Measurements from ENCODE around the gene ZNF135.

Gene ZNF135

DNA sequence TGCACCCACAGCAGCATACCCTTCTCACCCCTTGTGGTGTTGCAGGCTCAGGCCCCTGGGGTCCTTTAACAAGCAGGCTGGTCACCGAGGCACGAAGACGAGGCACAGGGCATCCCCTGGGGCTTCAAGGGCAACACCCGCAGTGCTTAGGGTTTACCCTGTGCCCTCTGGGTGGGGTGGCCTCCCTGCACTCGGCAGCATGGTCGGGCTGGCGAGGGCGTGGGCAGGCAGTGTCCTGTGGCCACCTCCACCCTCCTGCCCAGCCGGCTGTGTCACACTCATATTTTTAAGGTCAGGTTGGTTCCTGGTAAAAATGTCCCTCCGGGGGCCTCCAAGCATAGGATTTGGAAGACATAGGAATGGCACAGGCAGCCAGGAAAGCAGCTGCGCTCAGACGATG, 11.4 kb upstream of the ZNF135 start:
- no peak for DNase-seq

GRCh38 chr19:58052256-58052655, 6.8 kb upstream of the ZNF135 start:
- no peak for DNase-seq

GRCh38 chr19:58053480-58054156, 5.5 kb upstream of the ZNF135 start:
- no peak for DNase-seq

DNA sequence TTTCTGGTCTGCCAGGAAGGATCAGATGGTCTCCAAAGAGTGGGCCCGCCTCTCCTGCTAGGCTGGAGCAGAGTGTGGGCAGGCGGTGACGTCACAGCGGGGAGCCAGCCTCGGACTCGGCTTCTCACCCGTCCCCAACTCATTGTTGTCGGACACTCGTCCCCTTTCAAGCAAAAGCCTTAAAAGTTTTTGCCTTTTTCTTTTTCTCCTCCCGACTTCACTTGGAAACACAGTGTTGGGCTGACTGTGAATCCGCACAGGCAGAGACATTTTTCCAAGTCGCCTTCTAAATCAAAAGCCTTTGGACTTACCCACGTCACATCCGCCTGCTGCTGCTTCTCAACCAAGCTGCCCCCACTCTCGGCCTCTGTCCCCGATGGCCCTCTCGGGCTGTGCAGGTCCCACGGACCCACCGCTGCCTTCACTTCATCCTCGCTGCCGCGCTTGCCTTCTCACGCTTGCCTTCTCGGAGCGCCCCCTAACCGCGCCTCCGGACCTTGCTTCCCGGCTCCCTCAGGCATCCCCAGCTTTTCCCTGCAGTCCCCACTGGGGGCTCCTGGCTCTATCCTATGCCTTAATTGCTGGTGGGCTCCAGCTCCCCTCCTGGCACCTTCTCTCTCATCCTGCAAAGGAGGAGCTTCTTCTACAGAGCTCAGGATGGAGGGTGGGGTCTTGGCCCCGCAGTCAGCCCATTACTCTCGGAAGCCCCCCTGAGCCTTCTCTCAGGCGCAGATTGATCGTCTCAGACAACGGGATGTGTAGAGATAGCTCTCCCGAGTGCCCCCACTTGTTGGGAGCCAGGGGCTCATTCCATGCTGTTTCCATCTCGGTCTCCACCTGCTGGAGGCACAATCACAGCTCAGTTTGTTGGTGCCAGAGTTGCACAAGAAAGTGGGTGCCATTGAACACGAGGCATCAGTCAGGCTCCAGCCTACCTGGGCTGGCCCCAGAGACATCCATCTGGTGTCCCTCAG, 3.9 kb upstream of the ZNF135 start:
- DNase-seq = no peak

DNA sequence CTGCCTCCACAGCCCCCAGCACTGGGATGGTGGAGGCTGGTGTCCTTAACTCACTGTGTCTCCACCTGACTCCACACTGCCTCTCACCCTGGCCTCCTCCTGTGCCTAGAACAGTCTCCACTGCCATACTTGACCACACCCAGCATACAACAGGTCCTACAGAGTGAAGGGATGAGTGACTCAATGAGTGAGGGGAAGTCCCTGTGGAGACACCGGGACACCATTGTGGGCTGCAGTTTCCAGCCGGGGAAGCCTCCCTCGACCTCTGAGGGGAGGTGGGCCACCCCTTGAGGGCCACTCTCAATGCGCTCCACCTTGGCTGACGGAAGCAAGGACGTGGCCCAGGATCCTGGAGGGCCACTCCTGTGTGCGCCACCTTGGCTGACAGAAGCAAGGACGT, 2.8 kb upstream of the ZNF135 start:
- DNase-seq = no peak

DNA sequence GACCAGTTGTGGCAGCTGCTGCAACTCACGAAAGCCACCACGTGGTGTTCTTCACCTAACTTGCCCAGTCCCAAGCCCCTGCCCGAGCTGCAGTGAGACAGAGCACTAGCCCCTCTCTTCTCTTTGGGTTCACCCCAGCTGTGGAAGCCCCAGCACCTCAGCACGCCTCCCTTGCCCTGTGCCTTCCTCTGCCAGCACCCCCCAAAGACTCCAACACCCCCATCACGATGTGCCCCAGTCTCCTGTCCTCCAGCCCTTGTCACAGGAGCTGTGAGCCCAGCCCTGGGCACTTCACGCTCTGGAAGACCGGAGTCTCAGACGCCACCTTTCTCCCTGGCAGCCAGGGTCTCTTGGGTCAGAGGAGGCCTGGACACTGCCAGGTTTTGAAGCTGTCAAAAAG, 2.2 kb upstream of the ZNF135 start:
- no peak for DNase-seq

DNA sequence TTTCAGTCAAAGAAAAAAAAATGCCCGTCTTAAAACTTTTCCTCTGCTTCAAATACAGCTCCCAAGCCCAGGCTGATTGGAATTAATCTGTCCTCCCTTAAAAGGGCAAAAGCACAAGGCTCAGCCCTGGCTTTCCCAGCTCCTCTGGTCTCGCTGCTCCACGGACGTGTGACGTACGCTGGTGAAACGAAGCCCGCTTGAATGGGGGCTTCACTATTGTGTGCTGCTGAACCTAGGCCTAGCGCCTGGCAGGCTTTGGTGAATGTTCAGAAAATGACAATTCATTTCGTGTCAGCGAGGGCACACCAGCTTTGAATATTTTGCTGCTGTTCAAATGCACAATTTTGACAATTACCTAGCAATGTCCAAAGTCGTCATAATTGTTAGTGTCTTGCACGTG, 615 bp upstream of the ZNF135 start:
- no peak for DNase-seq

DNA sequence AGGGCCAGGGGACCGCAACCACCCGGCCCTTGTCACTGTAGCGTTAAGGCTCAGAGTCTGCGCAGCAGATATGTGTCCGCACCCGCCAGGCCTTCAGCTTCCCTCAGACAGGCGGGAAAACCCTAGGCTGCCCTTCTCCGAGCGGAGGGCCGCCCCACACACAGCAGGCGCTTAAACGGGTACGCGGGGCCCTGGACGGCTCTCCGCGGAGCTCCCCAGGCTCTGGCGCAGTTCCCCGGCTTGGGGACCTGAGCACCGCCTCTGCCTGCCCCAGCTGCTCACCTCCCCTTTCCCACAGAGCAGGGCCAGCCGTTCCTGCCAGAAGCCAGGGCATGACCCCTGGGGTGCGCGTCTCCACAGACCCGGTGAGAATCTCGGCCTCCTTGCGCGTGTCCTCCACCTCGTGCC, 593 bp downstream of the ZNF135 start:
- DNase-seq = no peak

- no peak for DNase-seq
Measured at GRCh38 chr19:58060231-58060630, 1.1 kb downstream of the ZNF135 start.

DNA sequence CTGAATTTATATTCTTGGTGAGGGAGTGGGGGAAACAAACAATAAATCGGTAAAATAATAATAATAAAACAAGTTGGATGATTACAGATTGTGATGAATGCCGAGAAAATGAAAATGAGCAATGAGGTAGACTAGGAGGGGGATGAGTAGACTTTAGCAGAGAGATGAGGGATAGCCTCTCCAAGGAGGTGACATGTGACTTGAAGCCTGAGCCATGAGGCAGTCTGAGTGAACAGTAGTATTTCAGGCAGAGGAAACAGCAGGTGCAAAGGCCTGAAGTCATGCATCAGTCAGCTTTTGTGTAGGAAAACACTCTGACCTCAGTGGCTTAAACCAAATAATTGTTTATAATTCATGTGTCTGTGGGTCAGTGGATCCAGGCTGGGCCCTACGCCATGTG, 4.6 kb downstream of the ZNF135 start:
- no peak for DNase-seq

DNA sequence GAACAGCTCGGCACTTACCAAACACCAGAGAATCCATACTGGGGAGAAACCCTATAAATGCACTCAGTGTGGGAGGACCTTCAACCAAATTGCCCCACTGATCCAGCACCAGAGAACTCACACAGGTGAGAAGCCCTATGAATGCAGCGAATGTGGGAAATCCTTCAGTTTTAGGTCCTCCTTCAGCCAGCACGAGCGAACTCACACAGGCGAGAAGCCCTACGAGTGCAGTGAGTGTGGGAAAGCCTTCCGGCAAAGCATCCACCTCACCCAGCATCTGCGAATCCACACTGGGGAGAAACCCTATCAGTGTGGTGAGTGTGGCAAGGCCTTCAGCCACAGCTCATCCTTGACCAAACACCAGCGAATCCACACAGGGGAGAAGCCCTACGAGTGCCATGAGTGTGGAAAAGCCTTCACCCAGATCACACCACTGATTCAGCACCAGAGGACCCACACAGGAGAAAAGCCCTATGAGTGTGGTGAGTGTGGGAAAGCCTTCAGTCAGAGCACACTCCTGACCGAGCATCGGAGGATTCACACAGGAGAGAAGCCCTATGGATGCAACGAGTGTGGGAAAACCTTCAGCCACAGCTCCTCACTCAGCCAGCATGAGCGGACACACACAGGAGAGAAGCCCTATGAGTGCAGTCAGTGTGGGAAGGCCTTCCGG, 8.3 kb downstream of the ZNF135 start:
- DNase-seq = no peak

GRCh38 chr19:58079792-58080191, 20.7 kb downstream of the ZNF135 start:
- no peak for DNase-seq

DNA sequence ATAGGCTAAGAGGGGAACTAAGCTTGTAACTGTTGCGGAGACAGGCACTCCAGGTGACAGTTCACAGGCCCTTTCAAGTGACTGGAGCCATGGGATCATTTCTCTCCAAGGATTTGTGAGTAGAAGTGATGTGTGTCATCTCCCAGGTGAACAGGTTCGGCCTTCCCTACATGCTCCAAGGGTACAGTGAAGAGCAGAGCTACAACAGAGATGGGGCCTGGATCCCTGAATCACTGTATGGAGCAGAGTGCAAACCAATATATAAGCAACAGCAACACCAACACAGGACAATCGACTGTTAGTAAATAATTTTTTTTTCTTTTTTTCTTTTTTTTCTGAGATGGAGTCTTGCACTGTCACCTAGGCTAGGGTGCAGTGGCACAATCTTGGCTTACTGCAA, 23.9 kb downstream of the ZNF135 start:
- no peak for DNase-seq

GRCh38 chr19:58084596-58085347, 25.7 kb downstream of the ZNF135 start:
- DNase-seq = no peak

GRCh38 chr19:58085348-58085875, 26.3 kb downstream of the ZNF135 start:
- DNase-seq = no peak

DNA sequence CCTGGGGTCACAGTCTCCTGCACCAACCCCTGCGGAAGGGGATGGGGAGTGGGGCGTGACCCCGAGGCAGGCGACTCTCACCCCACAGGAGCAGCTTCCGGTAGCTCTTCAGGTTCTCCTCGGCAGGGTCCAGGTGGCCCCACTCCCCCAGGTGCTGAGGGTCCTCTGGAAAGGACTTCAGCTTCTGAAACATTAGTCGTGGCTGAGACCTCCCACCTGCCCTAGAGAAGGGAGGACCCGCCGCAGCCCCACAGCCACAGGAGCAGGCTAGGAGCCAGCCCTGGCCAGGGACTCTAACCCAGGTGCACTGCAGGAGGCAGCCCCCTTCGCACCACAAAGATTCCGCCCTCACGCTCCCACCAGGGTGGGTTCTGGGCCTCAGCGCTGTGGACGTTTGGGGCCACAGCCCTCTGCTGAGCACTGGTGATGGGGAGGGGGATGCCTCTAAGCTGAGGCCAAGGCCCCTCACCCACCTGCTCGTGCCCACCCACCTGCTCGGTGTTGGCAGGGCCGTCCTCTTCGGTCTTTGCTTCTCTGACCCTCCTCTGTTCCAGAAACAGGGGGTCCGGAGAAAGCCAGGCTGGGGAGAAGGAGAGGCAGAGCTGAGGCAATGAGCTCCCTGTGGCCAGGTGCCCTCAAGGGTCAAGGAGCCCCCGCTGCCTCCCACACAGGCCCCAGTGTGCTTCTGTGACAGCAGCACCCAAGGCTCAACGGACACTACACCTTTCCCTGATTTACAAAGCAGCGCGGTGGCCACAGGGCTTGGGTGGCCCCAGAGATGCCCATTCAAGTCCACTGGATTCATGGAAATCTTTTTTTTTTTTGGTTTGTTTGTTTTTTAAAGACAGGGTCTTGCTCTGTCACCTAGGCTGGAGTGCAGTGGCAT, 28.0 kb downstream of the ZNF135 start:
- no peak for DNase-seq

DNA sequence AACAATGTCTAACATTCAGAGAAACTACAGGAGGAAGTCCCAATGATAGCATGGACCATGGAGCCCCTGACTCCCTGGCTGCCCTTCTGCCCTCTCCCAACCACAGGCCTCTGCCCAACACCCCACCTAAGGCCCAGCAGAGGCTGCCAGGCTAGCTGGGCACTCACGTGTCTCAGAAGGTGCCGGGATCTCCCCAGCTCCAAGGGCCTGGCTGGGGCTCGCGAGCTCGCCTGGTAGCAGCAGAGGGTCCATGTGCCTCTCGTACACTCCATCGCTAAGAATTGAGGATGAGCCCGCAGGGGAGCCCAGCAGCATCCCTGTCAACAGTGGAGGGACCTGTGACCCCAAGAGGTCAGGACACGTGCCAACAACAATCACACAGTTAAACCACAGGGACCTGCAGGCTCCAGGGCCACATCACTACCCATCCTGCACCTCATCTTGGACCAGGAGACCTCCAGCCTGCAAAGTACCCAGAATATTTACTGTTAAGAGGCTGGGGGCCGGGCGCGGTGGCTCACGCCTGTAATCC, 29.5 kb downstream of the ZNF135 start:
- DNase-seq = no peak

- no peak for DNase-seq
Measured at GRCh38 chr19:58089846-58090245, 30.8 kb downstream of the ZNF135 start.

- DNase-seq = no peak
Measured at GRCh38 chr19:58091251-58091995, 32.3 kb downstream of the ZNF135 start.

- DNase-seq = no peak
Measured at GRCh38 chr19:58093071-58093470, 34.0 kb downstream of the ZNF135 start.

GRCh38 chr19:58095328-58095727, 36.2 kb downstream of the ZNF135 start:
- no peak for DNase-seq

All from NCI-H510A treated with DMSO at 0.1 percent for 48 hours (cell line).